DND-41 (cell line): ENCODE measurements around the gene NDUFV2.
A peak's percentile ranks its signal among the peaks of the same experiment; 100 is the strongest.

Experiments
- ATAC-seq: fragments of 200-7000 bp; cut with Tn5 transposase; 3 replicates; pipeline ENCODE4 v1.9.1; 2021; ENCODE audit warnings: low read depth; ENCODE audit not compliant: insufficient read depth
- DNase-seq: peaks from one replicate; pipeline ENCODE4 v3.0.0-alpha.2; 2020
- H2AFZ ChIP-seq: 2 replicates; pipeline ENCODE4 v1.6.0; 2012; ENCODE audit warnings: low read depth, low read length
- H3K27ac ChIP-seq: 2 replicates; pipeline ENCODE4 v1.5.1; 2012; ENCODE audit warnings: low read length, inconsistent platforms
- H3K27me3 ChIP-seq: fragments of 200-600 bp; sonication (generic); 2 replicates; pipeline ENCODE4 v1.6.0; 2012; ENCODE audit warnings: low read length, mild to moderate bottlenecking, inconsistent platforms; ENCODE audit not compliant: insufficient read depth, poor library complexity
- H3K36me3 ChIP-seq: 2 replicates; pipeline ENCODE4 v1.5.1; 2012; ENCODE audit warnings: low read length, inconsistent platforms; ENCODE audit not compliant: insufficient read depth
- H3K4me1 ChIP-seq: 2 replicates; pipeline ENCODE4 v1.5.1; 2012; ENCODE audit warnings: mild to moderate bottlenecking, low read length; ENCODE audit not compliant: insufficient read depth
- H3K4me2 ChIP-seq: 2 replicates; pipeline ENCODE4 v1.6.0; 2012; ENCODE audit warnings: mild to moderate bottlenecking, moderate library complexity, low read length, inconsistent platforms; ENCODE audit not compliant: insufficient read depth
- H3K4me3 ChIP-seq, 2 experiments: fragments of 200-600 bp in 1 of 2; shearing (Covaris generic) in 1 of 2; 2 replicates each; pipeline ENCODE4 v1.5.1; 2012 to 2016; ENCODE audit warnings: inconsistent platforms in 2 of 2, low read length in 2 of 2, mild to moderate bottlenecking in 2 of 2, low read depth in 1 of 2, moderate library complexity in 1 of 2
- H3K79me2 ChIP-seq: 2 replicates; pipeline ENCODE4 v1.6.0; 2012; ENCODE audit warnings: low read length, inconsistent platforms; ENCODE audit not compliant: insufficient read depth
- H3K9ac ChIP-seq: 2 replicates; pipeline ENCODE4 v1.6.0; 2012; ENCODE audit warnings: low read depth, mild to moderate bottlenecking, inconsistent platforms, low read length, moderate library complexity
- H3K9me3 ChIP-seq: 2 replicates; pipeline ENCODE4 v1.5.1; 2012; ENCODE audit warnings: low read length, moderate library complexity, mild to moderate bottlenecking, inconsistent platforms; ENCODE audit not compliant: insufficient read depth, severe bottlenecking
- H4K20me1 ChIP-seq: 2 replicates; pipeline ENCODE4 v1.6.0; 2012; ENCODE audit warnings: low read length; ENCODE audit not compliant: insufficient read depth
- CTCF ChIP-seq: IDR thresholded peaks from 2 replicates; pipeline ENCODE4 v1.5.1; 2012; ENCODE audit warnings: borderline replicate concordance, low read length, moderate library complexity, mild to moderate bottlenecking; ENCODE audit not compliant: poor library complexity, severe bottlenecking; ENCODE audit errors: extremely low read depth
- EZH2 ChIP-seq: IDR thresholded peaks from 3 replicates; pipeline ENCODE4 v1.6.1; 2012; ENCODE audit warnings: borderline replicate concordance, low read depth, mild to moderate bottlenecking, moderate library complexity, low read length, inconsistent platforms; ENCODE audit not compliant: severe bottlenecking

NDUFV2 gene

GRCh38 chr18:9137168-9138066 lies 34.9 kb downstream of the NDUFV2 start:
- H4K20me1 ChIP-seq, result peaks cover 16% of the 10 kb centered on the region; the same call in 1 of the 2 replicates
- ATAC-seq, result peak; percentile 27; the same call in 2 of the 3 replicates
- H2AFZ ChIP-seq, result peak overlapping the region; percentile 59
- H3K36me3 ChIP-seq, result peaks cover 16% of the 10 kb centered on the region
- H3K27me3 ChIP-seq, result no peaks in the 10 kb centered on the region
- DNase-seq, result peak; percentile 69
- H3K79me2 ChIP-seq, result peaks cover 61% of the 10 kb centered on the region
- TF ChIP-seq CTCF, result no peak
- no peak for TF ChIP-seq EZH2
- H3K4me2 ChIP-seq, result peak overlapping the region; percentile 95
- peak overlapping the region; percentile 91 for H3K27ac ChIP-seq
- no peaks in the 10 kb centered on the region for H3K9me3 ChIP-seq
- H3K9ac ChIP-seq, result peak overlapping the region; percentile 80
- H3K4me1 ChIP-seq, result peaks cover 43% of the 10 kb centered on the region
- peak overlapping the region; percentile 56 to 62; a peak in 3 of 4 replicates for H3K4me3 ChIP-seq

- H3K79me2 ChIP-seq, result peaks cover 78% of the 10 kb centered on the region
- H3K4me2 ChIP-seq, result peak overlapping the region; percentile 95; the same call in 1 of the 2 replicates
- no peaks in the 10 kb centered on the region for H3K27me3 ChIP-seq
- no peaks in the 10 kb centered on the region for H3K9me3 ChIP-seq
- H4K20me1 ChIP-seq, result peaks cover 17% of the 10 kb centered on the region; the same call in 1 of the 2 replicates
- H2AFZ ChIP-seq, result no peak overlapping the region
- peaks cover under 1% of the 10 kb centered on the region for H3K36me3 ChIP-seq
- DNase-seq, result no peak
- no peak overlapping the region for H3K4me3 ChIP-seq
- no peak for ATAC-seq
- H3K27ac ChIP-seq, result no peak overlapping the region
- no peak overlapping the region for H3K9ac ChIP-seq
- TF ChIP-seq CTCF (no peak), EZH2 (no peak)
- peaks cover 42% of the 10 kb centered on the region for H3K4me1 ChIP-seq
These were observed 37.0 kb downstream of the NDUFV2 start for GRCh38 chr18:9139400-9140039.

- Histone ChIP-seq H3K9me3 (no peaks in the 10 kb centered on the region), H4K20me1 (peaks cover 23% of the 10 kb centered on the region; the same call in 1 of the 2 replicates), H3K4me1 (peaks cover 34% of the 10 kb centered on the region), H3K27ac (no peak overlapping the region), H3K27me3 (no peaks in the 10 kb centered on the region), H3K36me3 (no peaks in the 10 kb centered on the region; the same call in 1 of the 2 replicates), H3K9ac (no peak overlapping the region), H2AFZ (no peak overlapping the region), H3K4me2 (peak overlapping the region; percentile 95; the same call in 1 of the 2 replicates), H3K79me2 (peaks cover 86% of the 10 kb centered on the region), H3K4me3 (no peak overlapping the region)
- DNase-seq (no peak), ATAC-seq (no peak)
- TF ChIP-seq EZH2, result no peak
- no peak for TF ChIP-seq CTCF
These were observed 37.9 kb downstream of the NDUFV2 start for GRCh38 chr18:9140381-9140780.
